Left ventricle myocardium inferior (tissue), 1 donor: Measurements from ENCODE around the gene RORC. TPM values are rescaled to one million over a fixed set of nuclear protein-coding genes. Genes with fewer than 3 reads are reported as not detected.

Experiments
- DNase-seq: peaks from one replicate; pipeline ENCODE4 v3.0.0-alpha.2; 2020
- H3K27ac ChIP-seq: fragments of 200-600 bp; replicated peaks from 2 replicates; pipeline ENCODE4 v1.8.0; 2021
- H3K27me3 ChIP-seq: fragments of 200-600 bp; 2 replicates; pipeline ENCODE4 v1.8.0; 2021; ENCODE audit warnings: low read depth
- H3K36me3 ChIP-seq: fragments of 200-600 bp; 2 replicates; pipeline ENCODE4 v1.8.0; 2021
- H3K4me1 ChIP-seq: fragments of 200-600 bp; 2 replicates; pipeline ENCODE4 v1.8.0; 2021
- H3K4me3 ChIP-seq: fragments of 200-600 bp; 2 replicates; pipeline ENCODE4 v1.8.0; 2021; ENCODE audit warnings: mild to moderate bottlenecking, moderate library complexity
- H3K9me3 ChIP-seq: fragments of 200-600 bp; replicated peaks from 2 replicates; pipeline ENCODE4 v1.8.0; 2021
- intact Hi-C: fragments of 100-400 bp; cut with micrococcal nuclease; formaldehyde crosslinking; loops from one replicate; pipeline ENCODE4 v1.11.0; 2022
- total RNA-seq: library from RNA; stranded (reverse); fragmentation: NEBNext Ultra II Directional; extraction: Animal tissue kit (Norgen Biotek cat#: 25700); gene quantifications from one replicate; pipeline ENCODE4 v1.2.1, GENCODE V29; 2021
- TF ChIP-seq, protein P1 (sequence below): fragments of 200-600 bp; IDR thresholded peaks from 2 replicates; pipeline ENCODE4 v1.8.0; 2021; ENCODE audit warnings: antibody characterized with exemption, mild to moderate bottlenecking, borderline replicate concordance
- donor health status: DM: no; HTN: yes; CAD: no; lungs with severe emphysema.

Gene RORC
- total RNA-seq, 1 donor from 2014 or later: 10.3 TPM

DNA sequence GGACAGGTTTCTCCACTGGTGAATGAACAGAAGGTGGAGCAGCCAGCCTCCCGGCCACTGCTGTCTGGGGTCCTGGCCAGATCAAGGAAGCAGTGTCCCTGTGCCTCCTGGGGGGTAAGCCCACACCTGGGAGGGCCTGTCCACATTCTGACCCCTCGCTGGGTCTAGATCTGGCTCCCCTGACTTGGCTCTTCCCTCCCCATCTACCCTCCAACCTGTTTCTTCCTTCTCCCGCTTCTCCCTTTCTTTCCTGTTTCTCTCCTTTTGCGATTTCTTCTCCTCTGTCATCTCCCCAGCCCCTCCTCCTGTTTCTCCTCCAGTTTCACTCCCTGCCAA is 378 bp downstream of the RORC start:
- TF ChIP-seq, protein P1, sequence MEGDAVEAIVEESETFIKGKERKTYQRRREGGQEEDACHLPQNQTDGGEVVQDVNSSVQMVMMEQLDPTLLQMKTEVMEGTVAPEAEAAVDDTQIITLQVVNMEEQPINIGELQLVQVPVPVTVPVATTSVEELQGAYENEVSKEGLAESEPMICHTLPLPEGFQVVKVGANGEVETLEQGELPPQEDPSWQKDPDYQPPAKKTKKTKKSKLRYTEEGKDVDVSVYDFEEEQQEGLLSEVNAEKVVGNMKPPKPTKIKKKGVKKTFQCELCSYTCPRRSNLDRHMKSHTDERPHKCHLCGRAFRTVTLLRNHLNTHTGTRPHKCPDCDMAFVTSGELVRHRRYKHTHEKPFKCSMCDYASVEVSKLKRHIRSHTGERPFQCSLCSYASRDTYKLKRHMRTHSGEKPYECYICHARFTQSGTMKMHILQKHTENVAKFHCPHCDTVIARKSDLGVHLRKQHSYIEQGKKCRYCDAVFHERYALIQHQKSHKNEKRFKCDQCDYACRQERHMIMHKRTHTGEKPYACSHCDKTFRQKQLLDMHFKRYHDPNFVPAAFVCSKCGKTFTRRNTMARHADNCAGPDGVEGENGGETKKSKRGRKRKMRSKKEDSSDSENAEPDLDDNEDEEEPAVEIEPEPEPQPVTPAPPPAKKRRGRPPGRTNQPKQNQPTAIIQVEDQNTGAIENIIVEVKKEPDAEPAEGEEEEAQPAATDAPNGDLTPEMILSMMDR: no peak
- Histone ChIP-seq H3K27ac (peak overlapping the region; percentile 69), H3K27me3 (no peaks in the 10 kb centered on the region), H3K4me1 (peaks cover 43% of the 10 kb centered on the region), H3K9me3 (no peaks in the 10 kb centered on the region), H3K36me3 (no peaks in the 10 kb centered on the region), H3K4me3 (peak overlapping the region; percentile 65)
- DNase-seq: no peak
- intact Hi-C loops: no loop called here

DNA sequence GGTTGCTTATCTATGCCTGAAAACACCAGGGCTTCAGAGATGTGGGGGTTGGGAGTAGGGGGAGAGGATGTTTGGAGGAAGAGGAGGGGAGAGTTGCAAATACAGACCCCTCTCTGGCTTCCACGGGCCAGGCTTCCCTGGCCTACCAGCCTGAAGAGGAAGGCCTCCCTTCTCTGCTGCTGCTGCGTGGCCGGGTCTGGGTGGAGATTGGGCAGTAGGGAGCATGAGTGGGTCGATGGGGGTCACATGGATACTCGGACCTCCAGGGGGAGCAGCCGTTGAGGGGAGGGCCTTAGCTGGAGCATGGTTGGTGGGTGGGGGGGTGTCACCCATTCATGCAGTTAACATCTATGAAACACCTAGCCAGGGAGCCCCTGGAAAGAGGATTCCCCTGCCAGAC is 1.5 kb downstream of the RORC start:
- Histone ChIP-seq H3K4me1 (peaks cover 52% of the 10 kb centered on the region), H3K27me3 (no peaks in the 10 kb centered on the region), H3K4me3 (no peak overlapping the region), H3K9me3 (no peaks in the 10 kb centered on the region), H3K27ac (no peak overlapping the region), H3K36me3 (no peaks in the 10 kb centered on the region)
- no peak for DNase-seq
- TF ChIP-seq, protein P1: no peak
- intact Hi-C loops: no loop called here

DNA sequence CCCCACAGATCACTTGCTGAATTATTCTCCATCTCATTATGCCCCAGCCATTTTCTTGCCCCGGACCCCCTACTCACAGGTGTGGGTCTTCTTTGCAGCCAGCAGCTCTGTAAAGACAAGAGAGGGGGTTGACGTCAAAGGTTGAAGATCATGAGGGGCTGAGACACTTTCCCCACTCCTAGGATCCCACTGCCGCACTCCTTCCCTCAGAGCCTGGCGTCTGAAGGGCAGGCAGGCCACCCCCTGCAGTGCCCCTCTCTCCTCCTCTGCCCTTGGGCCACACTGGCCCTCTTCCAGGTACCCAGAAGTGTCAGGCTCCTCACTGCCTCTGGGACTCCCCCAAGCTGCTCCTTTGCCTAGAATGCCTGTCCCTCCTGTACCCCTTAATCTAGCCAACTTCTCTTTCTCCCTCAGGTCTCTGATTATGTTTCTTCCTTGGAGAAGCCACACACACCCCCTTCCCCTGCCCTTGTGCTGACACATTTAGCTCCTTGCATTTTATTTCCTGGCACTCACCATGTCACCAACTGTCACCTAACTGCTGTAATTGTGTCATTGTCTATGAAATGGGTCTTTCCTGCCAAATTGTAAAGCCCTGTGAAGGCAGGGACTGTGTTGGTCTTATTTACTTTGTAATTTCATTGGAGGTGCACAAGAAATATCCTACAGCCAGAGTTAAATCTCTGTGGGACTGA is 2.1 kb downstream of the RORC start:
- Histone ChIP-seq H3K9me3 (no peaks in the 10 kb centered on the region), H3K4me1 (peaks cover 52% of the 10 kb centered on the region), H3K36me3 (no peaks in the 10 kb centered on the region), H3K27me3 (no peaks in the 10 kb centered on the region), H3K4me3 (no peak overlapping the region), H3K27ac (no peak overlapping the region)
- intact Hi-C loops: no loop called here
- DNase-seq: no peak
- TF ChIP-seq, protein P1: no peak

DNA sequence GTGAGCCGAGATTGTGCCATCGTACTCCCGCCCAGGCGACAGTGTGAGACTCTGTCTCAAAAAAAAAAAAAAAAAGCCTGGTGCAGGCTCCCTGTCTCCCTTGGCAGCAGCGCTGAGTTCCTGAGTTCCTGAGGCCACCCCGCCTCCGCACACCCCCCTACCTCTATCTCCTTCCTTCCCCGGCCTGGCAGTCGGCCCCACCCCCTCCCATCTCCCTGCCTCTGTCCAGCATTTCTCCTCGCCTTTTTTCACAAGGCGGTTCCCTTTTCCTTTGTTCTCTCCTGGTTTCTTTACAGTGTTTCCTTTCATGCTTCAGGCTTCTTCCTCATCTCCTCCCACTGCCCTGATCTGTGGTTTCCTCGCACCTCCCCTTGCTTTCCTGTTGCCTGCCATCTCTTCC is 2.7 kb downstream of the RORC start:
- no peaks in the 10 kb centered on the region for H3K36me3 ChIP-seq
- H3K9me3 ChIP-seq: no peaks in the 10 kb centered on the region
- H3K4me3 ChIP-seq: no peak overlapping the region
- peaks cover 52% of the 10 kb centered on the region for H3K4me1 ChIP-seq
- TF ChIP-seq, protein P1: no peak
- intact Hi-C loops: no loop called here
- DNase-seq: no peak
- H3K27ac ChIP-seq: no peak overlapping the region
- no peaks in the 10 kb centered on the region for H3K27me3 ChIP-seq

DNA sequence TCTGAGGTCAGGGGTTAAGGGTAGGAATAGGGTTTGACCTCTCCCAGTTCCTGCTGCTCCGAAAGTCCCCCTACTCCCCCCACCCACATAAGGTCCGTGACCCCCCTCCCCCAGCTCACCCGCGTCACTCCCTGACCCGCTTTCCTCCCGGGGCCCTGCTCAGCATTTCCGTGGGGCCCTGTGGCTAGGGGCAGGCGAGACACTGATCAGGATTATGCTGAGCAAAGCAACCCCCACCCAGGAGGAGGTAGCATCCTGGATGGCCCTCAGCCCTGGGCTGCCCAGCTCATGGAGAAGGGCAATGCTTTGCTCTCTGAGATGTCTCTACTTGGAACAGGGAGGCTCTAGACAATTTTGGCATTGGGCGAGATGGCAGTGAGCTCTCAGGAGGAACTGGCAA is 3.7 kb downstream of the RORC start:
- Histone ChIP-seq H3K4me1 (peaks cover 47% of the 10 kb centered on the region), H3K9me3 (no peaks in the 10 kb centered on the region), H3K36me3 (no peaks in the 10 kb centered on the region), H3K27ac (no peak overlapping the region), H3K27me3 (no peaks in the 10 kb centered on the region), H3K4me3 (no peak overlapping the region)
- TF ChIP-seq, protein P1: no peak
- intact Hi-C loops: no loop called here
- no peak for DNase-seq
